ENCODE measurements around the gene TBC1D5.

DNA sequence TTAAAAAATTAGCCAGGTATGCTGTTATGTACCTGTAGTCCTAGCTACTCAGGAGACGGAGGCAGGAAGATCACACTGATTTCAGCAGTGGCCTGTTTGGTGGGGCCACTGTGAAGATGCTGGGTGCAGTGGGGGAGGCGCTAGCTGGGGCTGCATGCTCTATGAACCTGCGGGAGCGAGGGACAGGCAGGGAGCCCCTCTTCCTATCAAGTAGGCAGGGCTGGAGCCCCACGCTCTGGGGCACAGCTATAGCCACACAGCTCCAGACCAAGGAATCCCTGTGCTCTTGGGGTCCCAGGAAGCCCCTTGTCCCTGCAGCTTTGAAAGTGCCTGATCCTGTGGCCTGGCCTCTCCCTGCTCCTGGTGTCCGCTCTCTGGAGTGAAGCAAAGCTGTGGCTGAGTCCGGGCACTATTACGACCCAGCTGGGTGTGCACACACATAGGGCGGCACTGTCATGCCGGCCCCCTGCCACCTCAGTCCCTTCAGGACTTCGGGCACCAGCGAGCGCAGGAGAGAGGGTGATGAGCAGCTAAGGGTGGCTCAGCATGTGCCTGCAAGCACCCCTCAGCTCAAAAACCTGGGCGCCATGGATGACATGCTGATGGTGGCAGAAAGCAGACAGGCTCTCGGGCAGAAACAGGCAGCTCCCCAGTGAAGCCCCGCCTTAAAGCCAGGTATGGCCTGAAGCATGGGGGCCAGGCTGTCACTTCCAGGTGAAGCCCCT is 262.6 kb downstream of the TBC1D5 start:
- TF ChIP-seq POLR2AphosphoS5 (IDR thresholded peaks at IDR 0.05; ENCODE audit: low read depth, low read length) (no peak), POLR2A (IDR thresholded peaks at IDR 0.05; ENCODE audit: low read depth, low read length) (no peak), SPI1 (IDR thresholded peaks at IDR 0.05; ENCODE audit: low read depth, low read length) (no peak), TAF1 (IDR thresholded peaks at IDR 0.05; ENCODE audit: low read depth, low read length) (no peak)
